Measurements from ENCODE around the gene EXOC6B. TPM values are rescaled to one million over a fixed set of nuclear protein-coding genes. Genes with fewer than 3 reads are reported as not detected.

Gene EXOC6B
- total RNA-seq, 1 experiment from 2014 or later = 40.1 TPM

DNA sequence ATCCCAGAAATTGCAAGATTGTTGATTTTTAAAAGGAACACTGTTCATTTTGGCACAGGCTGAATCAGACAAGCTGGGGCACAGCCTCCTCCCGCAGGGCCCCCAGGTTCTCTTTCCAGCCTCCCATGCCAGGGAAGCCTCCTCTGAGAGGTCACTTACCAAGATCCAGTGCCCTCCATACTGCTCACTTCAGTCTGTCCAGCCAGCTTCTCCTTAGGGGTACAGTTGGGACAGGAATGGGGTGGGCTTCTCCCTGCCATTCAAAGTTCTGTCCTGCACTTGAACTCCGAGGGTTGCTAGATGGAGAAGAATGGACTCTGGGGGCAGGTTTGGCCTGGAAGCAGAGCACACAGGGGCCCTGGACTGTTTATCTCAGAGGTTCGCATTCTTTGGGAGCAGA, 670.7 kb downstream of the EXOC6B start:
- Histone ChIP-seq H2BK120ac (ENCODE audit: low read depth, low read length, poor library complexity, severe bottlenecking) (no peak overlapping the region), H2AK5ac (ENCODE audit: insufficient read length, low read length) (no peak overlapping the region), H3K23me2 (ENCODE audit: insufficient read length, low read depth, low read length, poor library complexity, severe bottlenecking) (no peaks in the 10 kb centered on the region), H2AFZ (ENCODE audit: low read length) (no peak overlapping the region), H4K20me1 (ENCODE audit: control insufficient read depth, insufficient read depth, insufficient read length) (peaks cover 1% of the 10 kb centered on the region), H3K9ac (ENCODE audit: extremely low read depth, insufficient read length, low read length) (no peak overlapping the region), H3K14ac (ENCODE audit: insufficient read depth, low read length) (no peak overlapping the region), H3K4me1 (ENCODE audit: insufficient read depth, low read length) (no peaks in the 10 kb centered on the region), H4K91ac (ENCODE audit: insufficient read length, low read depth, low read length) (no peak overlapping the region), H4K5ac (ENCODE audit: insufficient read length, low read depth, low read length) (no peak overlapping the region), H2BK5ac (ENCODE audit: insufficient read length, low read length) (no peak overlapping the region), H3K23ac (ENCODE audit: insufficient read length, low read depth, low read length) (no peak overlapping the region), H3K79me1 (ENCODE audit: insufficient read depth, low read depth, low read length, poor library complexity, severe bottlenecking) (no peaks in the 10 kb centered on the region), H2BK15ac (ENCODE audit: low read depth, low read length) (no peak overlapping the region), H2BK20ac (ENCODE audit: low read depth, low read length, poor library complexity, severe bottlenecking) (no peak overlapping the region), H3K4ac (ENCODE audit: low read depth, low read length) (no peak overlapping the region), H3T11ph (ENCODE audit: low read length) (no peak overlapping the region), H3K4me2 (ENCODE audit: insufficient read depth, insufficient read length, low read length) (no peak overlapping the region), H3K56ac (ENCODE audit: insufficient read length, low read depth, low read length) (no peak overlapping the region), H3K18ac (ENCODE audit: insufficient read length, low read depth, low read length) (no peak overlapping the region), H3K27ac (ENCODE audit: insufficient read length, low read depth, low read length) (no peak overlapping the region), H2BK12ac (ENCODE audit: insufficient read length, low read depth, low read length) (no peak overlapping the region), H3K27me3 (ENCODE audit: insufficient read depth, low read length) (peaks cover 15% of the 10 kb centered on the region; the same call in 1 of the 2 replicates), H4K8ac (replicated peaks; ENCODE audit: insufficient read length, low read depth, low read length) (no peak overlapping the region), H3K79me2 (ENCODE audit: insufficient read depth, low read length) (no peaks in the 10 kb centered on the region), H3K9me3 (ENCODE audit: control insufficient read depth, low read depth, low read length) (no peaks in the 10 kb centered on the region)
- Mint-ChIP-seq H3K36me3 (ENCODE audit: insufficient read depth in 1 of 3, low read depth in 3 of 3) (no peaks in the 10 kb centered on the region; a peak in 1 of 7 replicates), H3K4me3 (no peak overlapping the region), H3K27ac (no peak overlapping the region), H3K27me3 (ENCODE audit: low read depth) (peaks cover 59% of the 10 kb centered on the region), H3K4me1 (peaks cover 1 to 6% of the 10 kb centered on the region in 2 experiments), H3K9me3 (no peaks in the 10 kb centered on the region)
- TF ChIP-seq, protein P1, sequence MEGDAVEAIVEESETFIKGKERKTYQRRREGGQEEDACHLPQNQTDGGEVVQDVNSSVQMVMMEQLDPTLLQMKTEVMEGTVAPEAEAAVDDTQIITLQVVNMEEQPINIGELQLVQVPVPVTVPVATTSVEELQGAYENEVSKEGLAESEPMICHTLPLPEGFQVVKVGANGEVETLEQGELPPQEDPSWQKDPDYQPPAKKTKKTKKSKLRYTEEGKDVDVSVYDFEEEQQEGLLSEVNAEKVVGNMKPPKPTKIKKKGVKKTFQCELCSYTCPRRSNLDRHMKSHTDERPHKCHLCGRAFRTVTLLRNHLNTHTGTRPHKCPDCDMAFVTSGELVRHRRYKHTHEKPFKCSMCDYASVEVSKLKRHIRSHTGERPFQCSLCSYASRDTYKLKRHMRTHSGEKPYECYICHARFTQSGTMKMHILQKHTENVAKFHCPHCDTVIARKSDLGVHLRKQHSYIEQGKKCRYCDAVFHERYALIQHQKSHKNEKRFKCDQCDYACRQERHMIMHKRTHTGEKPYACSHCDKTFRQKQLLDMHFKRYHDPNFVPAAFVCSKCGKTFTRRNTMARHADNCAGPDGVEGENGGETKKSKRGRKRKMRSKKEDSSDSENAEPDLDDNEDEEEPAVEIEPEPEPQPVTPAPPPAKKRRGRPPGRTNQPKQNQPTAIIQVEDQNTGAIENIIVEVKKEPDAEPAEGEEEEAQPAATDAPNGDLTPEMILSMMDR (conservative IDR thresholded peaks at IDR 0.05) = no peak
- no CpG with 5 or more reads among the region's 3 CpGs for WGBS (ENCODE audit: extremely low coverage, insufficient read length, low lambda C conversion rate)
- DNase-seq = no peak
